Astrocyte (in vitro differentiated cells and primary cell): ENCODE measurements around the gene ITGA3. TPM values are rescaled to one million over a fixed set of nuclear protein-coding genes. Genes with fewer than 3 reads are reported as not detected.
A peak's percentile ranks its signal among the peaks of the same experiment; 100 is the strongest.

Experiments
- DNase-seq: peaks from one replicate; pipeline ENCODE4 v3.0.0-alpha.2; 2010; ENCODE audit warnings: low read depth
- FAIRE-seq: peaks from 2 replicates; lab custom pipeline; 2011; peaks lifted over from hg19 to GRCh38; lab: Jason Lieb, UNC
- H2AFZ ChIP-seq: 2 replicates; pipeline ENCODE4 v1.6.0; 2012; ENCODE audit warnings: low read depth, low read length, inconsistent platforms
- H3K27ac ChIP-seq: 2 replicates; pipeline ENCODE4 v1.5.1; 2011; ENCODE audit warnings: low read depth, low read length, inconsistent platforms
- H3K27me3 ChIP-seq: 2 replicates; pipeline ENCODE4 v1.6.0; 2011; ENCODE audit warnings: low read length, inconsistent platforms; ENCODE audit not compliant: insufficient read depth
- H3K36me3 ChIP-seq: 2 replicates; pipeline ENCODE4 v1.5.1; 2011; ENCODE audit warnings: low read length, inconsistent platforms; ENCODE audit not compliant: insufficient read depth
- H3K4me1 ChIP-seq: 2 replicates; pipeline ENCODE4 v1.5.1; 2011; ENCODE audit warnings: low read length, inconsistent platforms; ENCODE audit not compliant: insufficient read depth
- H3K4me2 ChIP-seq: 2 replicates; pipeline ENCODE4 v1.6.0; 2012; ENCODE audit warnings: low read length, inconsistent platforms
- H3K4me3 ChIP-seq: 2 replicates; pipeline ENCODE4 v1.5.1; 2011; ENCODE audit warnings: low read depth, mild to moderate bottlenecking, low read length, inconsistent platforms; ENCODE audit not compliant: insufficient read depth
- H3K79me2 ChIP-seq: 2 replicates; pipeline ENCODE4 v1.6.0; 2012; ENCODE audit warnings: mild to moderate bottlenecking, low read length, inconsistent platforms; ENCODE audit not compliant: insufficient read depth
- H3K9ac ChIP-seq: 2 replicates; pipeline ENCODE4 v1.6.0; 2012; ENCODE audit warnings: mild to moderate bottlenecking, low read length, inconsistent platforms
- H3K9me3 ChIP-seq: 2 replicates; pipeline ENCODE4 v1.5.1; 2012; ENCODE audit warnings: low read depth, mild to moderate bottlenecking, low read length, inconsistent platforms; ENCODE audit not compliant: insufficient read depth
- H4K20me1 ChIP-seq: 2 replicates; pipeline ENCODE4 v1.6.0; 2012; ENCODE audit warnings: low read length, inconsistent platforms; ENCODE audit not compliant: insufficient read depth
- H3K27ac Mint-ChIP-seq: one replicate; pipeline ENCODE4 v1.8.0; 2021; ENCODE audit warnings: mild to moderate bottlenecking, mixed read lengths; ENCODE audit not compliant: unreplicated experiment
- H3K27me3 Mint-ChIP-seq: one replicate; pipeline ENCODE4 v1.8.0; 2021; ENCODE audit warnings: low read depth, mixed read lengths; ENCODE audit not compliant: unreplicated experiment
- H3K36me3 Mint-ChIP-seq: one replicate; pipeline ENCODE4 v1.8.0; 2021; ENCODE audit warnings: low read depth, mixed read lengths; ENCODE audit not compliant: unreplicated experiment
- H3K4me1 Mint-ChIP-seq: one replicate; pipeline ENCODE4 v1.8.0; 2021; ENCODE audit warnings: low read depth, mixed read lengths; ENCODE audit not compliant: unreplicated experiment
- H3K4me3 Mint-ChIP-seq: one replicate; pipeline ENCODE4 v1.8.0; 2021; ENCODE audit warnings: mild to moderate bottlenecking, moderate library complexity, mixed read lengths; ENCODE audit not compliant: unreplicated experiment
- H3K9me3 Mint-ChIP-seq: one replicate; pipeline ENCODE4 v1.8.0; 2021; ENCODE audit warnings: mild to moderate bottlenecking, mixed read lengths; ENCODE audit not compliant: unreplicated experiment
- EZH2 ChIP-seq: IDR thresholded peaks from 2 replicates; pipeline ENCODE4 v1.6.1; 2012; ENCODE audit warnings: mild to moderate bottlenecking, low read length, inconsistent platforms; ENCODE audit not compliant: insufficient read depth
- total RNA-seq: library from RNA; stranded (reverse); gene quantifications from 2 replicates; pipeline ENCODE4 v1.2.1, GENCODE V29; 2021
- TF ChIP-seq, protein P1 (sequence below): IDR thresholded peaks from 2 replicates; pipeline ENCODE4 v1.5.1; 2011; ENCODE audit warnings: low read depth, mild to moderate bottlenecking, inconsistent platforms, low read length, moderate library complexity; ENCODE audit not compliant: insufficient read depth

ITGA3 gene
- total RNA-seq, 1 donor from 2014 or later, result 319 TPM

DNA sequence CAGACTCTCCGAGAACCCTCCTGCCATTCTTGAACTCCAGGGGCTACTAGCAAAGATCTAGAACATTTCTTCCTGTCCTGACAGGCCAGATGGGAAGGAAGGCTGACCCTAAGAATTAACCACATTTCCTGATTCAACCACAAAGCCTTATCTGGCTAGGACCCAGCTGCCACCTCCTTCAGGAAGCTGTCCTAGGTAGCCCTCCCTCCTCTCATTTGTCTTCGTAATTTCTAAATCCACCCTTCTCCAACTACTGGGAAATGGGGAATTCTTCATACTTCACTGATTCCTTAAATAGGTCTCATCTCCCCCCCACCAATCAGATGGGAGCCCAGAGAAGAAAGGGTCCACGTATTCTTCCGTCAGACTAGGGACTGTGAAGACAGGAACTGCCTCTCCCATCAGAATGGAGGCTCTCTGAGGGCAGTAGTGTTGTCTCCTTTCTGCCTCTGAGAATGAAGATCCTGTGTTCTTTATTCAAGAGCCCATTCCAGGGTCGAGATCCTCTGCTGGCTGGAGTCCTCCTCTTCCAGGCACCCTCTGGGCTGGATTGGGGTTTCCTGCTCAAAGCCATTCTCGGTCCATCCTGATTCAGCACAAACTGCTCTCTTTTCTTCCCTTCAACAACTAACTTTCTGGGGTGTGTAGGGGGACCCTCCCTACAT lies 71.9 kb downstream of the ITGA3 start:
- Histone ChIP-seq H3K79me2 (peaks cover 5% of the 10 kb centered on the region), H3K4me3 (no peak overlapping the region), H3K4me2 (peak overlapping the region; percentile 95), H3K27ac (no peak overlapping the region), H2AFZ (no peak overlapping the region), H4K20me1 (peaks cover 13% of the 10 kb centered on the region), H3K9me3 (no peaks in the 10 kb centered on the region), H3K27me3 (no peaks in the 10 kb centered on the region), H3K9ac (no peak overlapping the region), H3K4me1 (peaks cover 17% of the 10 kb centered on the region), H3K36me3 (no peaks in the 10 kb centered on the region)
- no peak overlapping the region for H3K27ac Mint-ChIP-seq
- H3K36me3 Mint-ChIP-seq, result no peaks in the 10 kb centered on the region
- H3K4me1 Mint-ChIP-seq, result peaks cover 18% of the 10 kb centered on the region
- peak; percentile 45 for DNase-seq
- no peaks in the 10 kb centered on the region for H3K9me3 Mint-ChIP-seq
- no peak for FAIRE-seq
- H3K27me3 Mint-ChIP-seq, result peaks cover 7% of the 10 kb centered on the region
- no peak for TF ChIP-seq EZH2
- TF ChIP-seq, protein P1, sequence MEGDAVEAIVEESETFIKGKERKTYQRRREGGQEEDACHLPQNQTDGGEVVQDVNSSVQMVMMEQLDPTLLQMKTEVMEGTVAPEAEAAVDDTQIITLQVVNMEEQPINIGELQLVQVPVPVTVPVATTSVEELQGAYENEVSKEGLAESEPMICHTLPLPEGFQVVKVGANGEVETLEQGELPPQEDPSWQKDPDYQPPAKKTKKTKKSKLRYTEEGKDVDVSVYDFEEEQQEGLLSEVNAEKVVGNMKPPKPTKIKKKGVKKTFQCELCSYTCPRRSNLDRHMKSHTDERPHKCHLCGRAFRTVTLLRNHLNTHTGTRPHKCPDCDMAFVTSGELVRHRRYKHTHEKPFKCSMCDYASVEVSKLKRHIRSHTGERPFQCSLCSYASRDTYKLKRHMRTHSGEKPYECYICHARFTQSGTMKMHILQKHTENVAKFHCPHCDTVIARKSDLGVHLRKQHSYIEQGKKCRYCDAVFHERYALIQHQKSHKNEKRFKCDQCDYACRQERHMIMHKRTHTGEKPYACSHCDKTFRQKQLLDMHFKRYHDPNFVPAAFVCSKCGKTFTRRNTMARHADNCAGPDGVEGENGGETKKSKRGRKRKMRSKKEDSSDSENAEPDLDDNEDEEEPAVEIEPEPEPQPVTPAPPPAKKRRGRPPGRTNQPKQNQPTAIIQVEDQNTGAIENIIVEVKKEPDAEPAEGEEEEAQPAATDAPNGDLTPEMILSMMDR, result no peak
- H3K4me3 Mint-ChIP-seq, result peak overlapping the region; percentile 57

DNA sequence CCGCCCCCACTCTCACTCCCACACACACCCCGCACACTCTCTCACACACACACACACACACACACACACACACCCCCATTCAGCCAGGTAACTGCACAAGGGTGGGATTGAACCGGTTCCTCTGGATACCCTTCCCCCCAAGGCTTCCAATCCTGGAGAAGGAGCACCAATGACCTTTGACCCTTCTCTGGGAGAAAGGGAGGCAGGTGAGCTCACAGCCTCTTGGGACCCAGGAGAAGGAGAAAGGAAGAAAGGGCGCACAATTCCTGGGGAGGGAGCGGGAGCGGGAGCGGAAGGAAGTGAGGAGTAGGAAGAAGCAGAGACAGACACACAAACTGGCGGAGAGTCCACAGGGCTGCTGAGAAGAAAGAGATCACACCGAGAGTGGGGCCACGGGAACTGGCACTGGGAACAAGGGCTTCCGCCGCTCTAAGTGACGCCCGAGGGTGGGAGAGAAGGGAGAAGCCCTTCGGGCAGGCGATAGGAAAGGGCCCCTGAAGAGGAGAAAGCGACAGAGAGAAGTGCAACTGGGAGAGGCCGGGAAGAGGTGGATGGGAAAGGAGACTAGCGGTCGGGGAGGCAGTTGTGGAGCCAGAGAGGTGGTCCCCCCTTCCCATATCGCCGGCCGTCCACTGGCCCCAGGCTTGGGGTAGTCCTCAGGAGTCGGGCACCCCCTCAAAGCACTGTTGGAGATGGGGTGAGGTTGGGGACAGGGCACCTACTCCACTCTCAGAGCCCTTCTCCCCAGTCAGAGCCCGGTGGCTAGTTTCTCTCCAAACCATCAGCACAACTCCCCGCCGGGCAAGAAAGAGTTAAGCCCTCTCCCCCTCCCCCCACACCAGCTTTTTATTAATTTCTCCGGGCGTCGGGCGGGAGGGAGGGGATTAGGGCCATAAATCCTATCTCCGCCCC lies 72.8 kb downstream of the ITGA3 start:
- Mint-ChIP-seq H3K4me1 (peaks cover 21% of the 10 kb centered on the region), H3K36me3 (no peaks in the 10 kb centered on the region), H3K27ac (peak overlapping the region; percentile 90), H3K27me3 (peaks cover 4% of the 10 kb centered on the region), H3K4me3 (peak overlapping the region; percentile 93), H3K9me3 (no peaks in the 10 kb centered on the region)
- TF ChIP-seq, protein P1, result no peak
- no peak for TF ChIP-seq EZH2
- H3K36me3 ChIP-seq, result no peaks in the 10 kb centered on the region
- peak overlapping the region; percentile 95 for H3K4me2 ChIP-seq
- peak overlapping the region; percentile 79 for H3K9ac ChIP-seq
- peak overlapping the region; percentile 12 for H3K27ac ChIP-seq
- no peaks in the 10 kb centered on the region for H3K9me3 ChIP-seq
- H3K4me3 ChIP-seq, result peak overlapping the region; percentile 68
- H3K4me1 ChIP-seq, result peaks cover 23% of the 10 kb centered on the region
- peaks cover 20% of the 10 kb centered on the region for H4K20me1 ChIP-seq
- H2AFZ ChIP-seq, result peak overlapping the region; percentile 62
- H3K27me3 ChIP-seq, result no peaks in the 10 kb centered on the region
- DNase-seq (no peak), FAIRE-seq (no peak)
- H3K79me2 ChIP-seq, result peaks cover 5% of the 10 kb centered on the region
